GM18511 (cell line): ENCODE measurements around the gene TUBB1.
"Not testable (repeated sequence)": the region's sequence is repeated elsewhere in the genome, so short reads cannot be mapped to it uniquely, and the experiment has no call there.

Experiments used
- ATAC-seq: cut with Tn5 transposase; IDR thresholded peaks from one replicate; pipeline ENCODE4 v1.9.1; 2021; ENCODE audit warnings: mild to moderate bottlenecking, moderate library complexity; ENCODE audit not compliant: unreplicated experiment

Gene TUBB1

DNA sequence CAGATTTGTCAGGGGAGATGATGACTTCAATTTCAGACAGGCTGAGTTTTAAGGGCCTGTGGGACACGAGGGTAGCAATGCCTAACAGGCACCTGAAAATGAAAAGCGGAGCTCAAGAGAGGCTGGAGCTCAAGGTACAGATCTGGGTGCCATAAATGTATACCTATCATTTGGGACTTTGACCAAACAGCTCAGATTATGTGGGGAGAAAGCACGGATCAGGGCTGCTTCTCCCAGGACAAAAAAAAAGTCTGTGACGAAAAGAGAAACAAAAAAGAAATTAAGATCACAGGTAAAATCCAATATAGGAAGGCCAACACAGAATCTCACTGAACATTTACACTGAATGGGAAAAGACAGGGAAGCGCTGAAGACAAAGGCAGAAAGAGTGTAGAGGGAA lies 21.4 kb downstream of the TUBB1 start:
- ATAC-seq = no peak

DNA sequence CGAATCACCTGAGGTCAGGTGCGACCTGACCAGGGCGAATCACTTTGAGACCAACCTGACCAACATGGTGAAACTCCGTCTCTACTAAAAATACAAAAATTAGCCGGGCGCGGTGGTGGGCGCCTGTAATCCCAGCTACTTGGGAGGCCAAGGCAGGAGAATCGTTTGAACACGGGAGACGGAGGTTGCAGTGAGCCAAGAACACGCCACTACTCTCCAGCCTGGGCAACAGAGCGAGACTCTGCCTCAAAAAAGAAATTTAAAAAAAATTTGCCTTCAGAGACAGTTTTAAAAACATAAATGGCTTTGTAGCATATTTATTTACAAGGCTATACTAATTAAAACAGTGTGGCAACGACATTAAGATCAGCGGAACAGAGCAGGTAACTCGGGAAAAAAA lies 22.3 kb downstream of the TUBB1 start:
- ATAC-seq = not testable (repeated sequence)

DNA sequence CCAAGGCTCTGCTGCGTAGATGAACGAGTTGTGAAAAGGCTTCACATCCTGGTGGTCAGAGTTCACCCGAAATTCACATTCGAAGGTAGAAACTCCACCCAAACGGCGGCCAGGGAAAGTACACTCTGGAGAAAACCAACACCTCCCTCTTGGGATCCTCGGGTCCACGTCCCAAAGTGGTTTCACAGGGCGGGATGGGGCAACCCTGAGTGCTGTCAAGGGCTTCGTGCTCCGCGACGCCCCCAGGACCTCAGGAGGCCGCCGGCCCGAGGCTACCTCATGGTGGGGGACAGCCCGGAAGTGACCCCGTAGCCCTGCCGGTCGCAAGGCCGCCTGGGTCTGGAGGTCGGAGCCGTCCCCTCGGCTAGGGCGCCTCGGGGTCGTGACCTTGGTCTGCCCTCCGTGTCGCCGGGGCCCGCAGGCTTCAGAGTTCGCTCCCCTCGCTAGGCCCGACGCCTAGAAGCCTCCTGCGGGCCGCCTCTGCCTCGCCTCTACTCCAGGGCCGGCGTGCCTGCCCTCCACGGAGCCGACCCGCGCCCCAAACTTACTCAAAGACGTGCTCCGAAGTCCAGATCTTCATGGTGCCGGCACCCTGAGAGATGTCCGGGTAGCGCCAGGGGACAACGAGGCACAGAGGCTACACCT lies 23.0 kb downstream of the TUBB1 start, which contains the start of gene PRELID3B:
TSS of gene PRELID3B (minus strand) at position 636 of the 645 bp plus-strand sequence. CDS start at position 580, 56 bp downstream.
- peak; percentile 32 for ATAC-seq

DNA sequence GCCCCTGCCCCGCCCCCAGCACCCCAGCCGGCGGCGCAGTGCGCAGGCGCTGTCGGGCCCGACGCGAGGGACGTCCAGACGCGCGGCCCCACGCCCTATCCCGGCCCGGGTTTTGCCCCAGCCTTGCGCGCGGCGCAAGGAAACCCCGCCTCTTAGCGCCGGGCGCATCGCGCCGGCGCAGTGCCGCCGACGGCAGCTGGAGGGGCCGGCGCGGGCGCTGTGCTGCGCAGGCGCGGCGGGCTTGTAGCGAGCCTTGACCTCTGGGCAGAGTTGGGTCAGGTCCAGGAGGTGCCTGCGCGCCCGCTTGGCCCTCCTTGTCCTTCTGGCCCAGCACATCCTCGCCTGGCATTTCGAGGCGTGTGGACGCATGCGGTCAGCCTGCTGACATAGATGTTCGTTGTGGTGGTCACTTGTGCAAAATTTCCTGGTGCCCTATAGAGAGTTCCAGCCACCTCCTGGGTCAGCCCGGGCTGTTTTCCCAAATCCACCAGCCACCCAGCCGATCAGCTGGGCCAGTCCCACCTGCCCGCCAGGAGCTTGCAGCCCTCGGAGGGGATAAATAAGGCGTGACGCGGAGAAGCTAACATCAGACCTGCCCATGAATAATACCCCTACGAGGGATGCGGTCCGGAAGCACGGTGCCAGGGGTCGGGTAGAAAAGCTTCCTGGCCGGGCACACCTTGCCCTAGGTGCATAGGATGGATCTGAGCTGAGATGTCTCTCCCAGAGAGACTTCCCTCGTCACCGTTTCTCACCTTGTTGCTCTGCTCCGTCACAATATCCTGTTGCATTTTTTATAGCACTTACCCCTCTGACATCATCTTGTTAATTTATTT lies 23.8 kb downstream of the TUBB1 start:
- ATAC-seq = peak; percentile 94

DNA sequence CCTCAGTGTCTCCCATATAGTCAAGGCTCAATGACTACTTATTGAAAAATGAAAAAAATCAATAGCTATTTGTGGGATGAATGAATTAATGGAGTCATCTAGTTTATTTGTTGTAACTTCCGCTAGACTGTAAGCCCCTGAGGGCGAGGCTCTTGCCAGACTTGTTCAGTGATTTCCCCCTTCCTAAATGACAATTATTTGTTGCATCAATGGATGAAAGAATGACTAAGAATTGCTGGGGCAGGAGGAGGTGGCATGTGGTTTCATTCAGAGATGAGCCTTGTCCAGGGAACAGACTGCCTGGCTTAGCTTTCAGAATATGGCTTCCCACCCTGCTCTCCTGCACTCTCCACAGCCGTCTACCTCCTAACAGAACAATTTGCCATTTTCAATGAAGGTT lies 24.5 kb downstream of the TUBB1 start:
- ATAC-seq = no peak

DNA sequence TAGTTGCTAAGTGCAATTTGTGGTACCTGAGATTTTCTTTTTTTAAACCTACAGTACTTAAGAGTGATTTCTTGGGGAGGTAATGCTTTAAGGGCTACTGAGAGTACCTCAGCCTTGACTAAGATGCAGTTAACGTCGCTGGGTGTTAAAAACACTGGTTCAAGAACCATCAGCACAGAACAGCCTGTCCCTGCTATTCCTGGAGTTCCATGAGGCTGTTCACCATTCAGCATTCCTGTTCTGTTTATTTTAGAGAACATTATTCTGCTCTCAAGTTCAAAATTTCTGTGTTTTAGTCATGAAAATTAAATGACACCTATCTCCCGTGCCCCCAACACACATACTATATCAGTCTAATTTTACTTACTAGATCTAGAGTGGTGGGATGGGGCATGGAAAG lies 25.1 kb downstream of the TUBB1 start:
- no peak for ATAC-seq

DNA sequence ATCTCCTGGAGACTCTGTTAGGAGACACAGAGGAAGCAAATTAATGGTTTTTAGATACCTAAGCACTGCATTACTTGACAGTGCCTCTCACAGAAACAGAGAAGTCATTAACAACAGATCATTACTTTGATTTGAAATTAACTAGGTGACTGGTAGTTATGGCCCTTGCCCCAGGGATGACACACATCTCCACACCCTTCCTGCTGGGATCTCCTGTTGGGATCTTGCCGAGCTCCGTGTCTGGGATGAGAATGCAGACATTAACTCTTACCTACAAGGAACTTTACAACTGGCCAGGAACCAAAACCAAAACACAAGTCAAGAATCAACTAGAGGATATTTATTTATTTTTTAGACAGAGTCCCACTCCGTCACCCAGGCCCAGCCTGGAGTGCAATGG lies 25.6 kb downstream of the TUBB1 start:
- ATAC-seq = no peak

DNA sequence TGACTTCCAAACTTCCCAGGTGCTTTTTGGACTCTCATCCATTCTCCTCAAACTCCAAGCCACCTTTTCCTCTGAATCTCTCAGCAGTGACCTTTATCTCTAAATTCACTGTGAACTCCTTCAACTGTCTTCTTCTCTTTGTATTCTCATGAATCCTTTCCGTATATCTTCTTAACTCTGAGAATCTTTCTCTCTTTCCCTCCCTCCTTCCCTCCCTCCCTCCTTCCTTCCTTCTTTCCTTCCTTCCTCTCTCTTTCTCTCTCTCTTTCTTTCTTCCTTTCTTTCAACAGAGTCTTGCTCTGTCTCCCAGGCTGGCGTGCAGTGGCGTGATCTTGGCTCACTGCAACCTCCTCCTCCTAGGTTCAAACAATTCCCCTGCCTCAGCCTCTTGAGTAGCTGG lies 27.6 kb downstream of the TUBB1 start:
- ATAC-seq = no peak

DNA sequence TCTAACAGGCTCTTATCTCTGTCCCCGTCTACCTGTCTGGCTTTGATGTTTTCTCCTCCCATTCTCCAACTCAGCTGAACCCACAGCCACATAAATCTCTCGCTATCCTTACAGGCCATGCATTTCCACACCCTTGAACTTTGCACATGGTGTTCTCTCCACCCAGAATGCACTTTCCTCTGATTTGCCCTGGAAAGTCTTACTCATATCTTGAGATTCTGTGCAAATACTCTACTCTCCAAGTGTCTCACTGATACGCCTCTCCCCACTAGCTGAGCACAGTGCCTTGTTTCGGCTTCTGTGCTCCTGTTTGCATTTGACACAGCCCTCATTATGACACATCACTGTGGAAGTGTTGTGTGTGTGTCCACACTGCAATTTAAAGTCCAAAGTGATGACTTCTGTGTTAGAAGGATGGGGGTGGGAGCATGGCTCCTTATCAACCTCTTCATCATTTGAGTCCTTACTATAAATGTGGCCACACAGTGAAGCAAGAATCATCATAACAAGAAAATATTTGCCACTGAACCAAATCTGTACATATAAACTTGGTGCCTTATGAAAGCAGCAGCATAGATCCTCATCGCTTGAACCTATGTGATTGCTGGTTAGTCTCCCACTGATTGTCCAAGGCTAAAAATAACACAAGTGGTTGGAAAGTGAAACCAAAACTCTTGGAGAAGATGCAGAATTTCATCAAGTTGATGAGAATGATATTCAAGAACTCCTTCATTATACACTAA lies 28.9 kb downstream of the TUBB1 start:
- no peak for ATAC-seq

DNA sequence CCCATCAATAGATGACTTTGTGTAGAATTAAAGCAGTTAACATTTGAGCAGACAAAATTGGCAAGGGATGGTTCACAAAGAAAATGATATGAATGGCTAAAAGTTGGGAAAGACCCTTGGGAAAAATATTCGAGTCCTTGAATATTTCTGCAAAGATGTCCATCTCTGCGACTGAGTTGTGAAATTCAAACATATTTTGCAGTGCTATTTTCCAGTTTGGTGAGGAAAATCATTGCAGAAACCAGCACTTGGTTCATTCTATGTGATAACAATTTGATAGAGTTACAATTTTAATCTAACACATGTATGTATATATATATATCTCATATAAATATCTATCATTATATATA lies 29.4 kb downstream of the TUBB1 start:
- ATAC-seq = no peak

DNA sequence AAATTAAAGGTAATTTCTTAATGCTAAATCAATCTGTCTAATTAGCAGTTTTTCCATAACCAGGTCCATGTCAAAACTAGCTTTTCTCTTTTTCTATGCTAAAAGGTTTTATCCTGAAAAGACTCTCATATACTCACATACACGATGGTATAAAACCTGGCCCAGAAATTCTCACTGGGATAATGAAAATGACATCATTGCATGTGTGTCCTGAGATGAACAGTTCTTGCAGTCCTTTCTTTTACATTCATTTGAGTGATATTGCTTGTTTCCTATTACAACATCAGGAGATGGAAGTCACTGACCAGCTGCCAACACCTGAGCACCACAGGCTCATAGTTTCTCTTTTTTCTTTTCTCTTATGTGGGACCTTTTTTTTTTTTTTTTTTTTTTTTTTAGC lies 31.2 kb downstream of the TUBB1 start:
- ATAC-seq = no peak

DNA sequence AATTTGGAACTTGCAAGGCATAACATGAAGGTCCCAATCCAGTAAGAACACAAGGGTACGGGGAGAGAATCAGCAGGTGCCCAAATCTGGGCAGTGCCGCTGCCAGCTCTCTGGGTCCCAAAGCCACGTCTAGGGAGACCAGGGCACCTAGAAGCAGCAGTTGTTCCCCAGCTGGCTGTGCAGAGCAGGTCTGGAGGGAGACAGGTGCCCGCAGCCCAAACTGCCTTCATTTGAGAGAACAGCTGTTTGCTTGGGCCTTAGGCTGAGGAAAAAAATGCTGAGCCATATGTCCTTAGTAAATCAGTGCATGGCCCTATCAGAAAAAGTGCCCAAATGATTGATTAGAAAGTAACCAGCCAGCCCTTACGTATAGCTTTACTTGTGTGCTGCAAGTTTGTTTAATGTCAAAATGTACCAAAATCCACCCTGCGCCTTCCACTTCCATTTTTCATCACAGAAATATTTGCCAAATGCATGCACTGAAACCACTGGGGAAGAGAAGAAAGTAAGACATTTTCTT lies 32.5 kb downstream of the TUBB1 start:
- no peak for ATAC-seq

DNA sequence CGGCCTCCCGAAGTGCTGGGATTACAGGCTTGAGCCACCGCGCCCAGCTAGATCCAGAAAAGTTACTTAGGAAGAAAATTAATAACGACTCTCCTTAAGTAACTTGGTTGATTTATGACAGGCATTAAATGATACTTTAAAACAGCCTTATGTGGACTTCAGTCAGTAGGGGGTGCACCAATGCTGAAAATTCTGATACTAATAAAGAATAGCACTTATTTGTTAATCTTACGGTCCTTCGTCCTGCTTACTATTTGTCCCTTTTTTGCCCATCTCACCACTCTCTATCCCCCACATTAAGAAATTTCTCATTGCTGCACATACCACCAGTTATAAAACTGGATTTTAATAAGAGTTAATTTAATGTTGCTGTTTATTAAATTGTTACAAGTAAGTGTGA lies 36.1 kb downstream of the TUBB1 start:
- no peak for ATAC-seq

DNA sequence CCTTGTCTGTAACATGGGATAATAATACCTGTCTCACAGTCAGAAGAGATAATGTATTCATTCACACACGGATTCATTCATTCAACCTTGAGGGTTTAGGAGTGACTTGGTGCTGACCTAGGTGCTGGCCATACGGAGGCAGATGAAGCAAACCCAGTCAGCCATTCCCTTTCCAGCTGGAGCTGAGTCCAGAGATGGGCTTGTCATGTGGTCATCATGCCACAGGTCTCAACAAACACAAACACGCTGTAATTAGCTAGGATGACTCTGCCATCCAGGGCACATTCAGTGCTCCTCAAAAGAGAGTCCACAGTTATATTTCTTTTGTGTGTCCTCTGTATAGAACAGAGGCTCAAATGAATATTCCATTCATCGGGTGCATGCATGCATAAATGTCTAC lies 42.9 kb downstream of the TUBB1 start:
- ATAC-seq = no peak

DNA sequence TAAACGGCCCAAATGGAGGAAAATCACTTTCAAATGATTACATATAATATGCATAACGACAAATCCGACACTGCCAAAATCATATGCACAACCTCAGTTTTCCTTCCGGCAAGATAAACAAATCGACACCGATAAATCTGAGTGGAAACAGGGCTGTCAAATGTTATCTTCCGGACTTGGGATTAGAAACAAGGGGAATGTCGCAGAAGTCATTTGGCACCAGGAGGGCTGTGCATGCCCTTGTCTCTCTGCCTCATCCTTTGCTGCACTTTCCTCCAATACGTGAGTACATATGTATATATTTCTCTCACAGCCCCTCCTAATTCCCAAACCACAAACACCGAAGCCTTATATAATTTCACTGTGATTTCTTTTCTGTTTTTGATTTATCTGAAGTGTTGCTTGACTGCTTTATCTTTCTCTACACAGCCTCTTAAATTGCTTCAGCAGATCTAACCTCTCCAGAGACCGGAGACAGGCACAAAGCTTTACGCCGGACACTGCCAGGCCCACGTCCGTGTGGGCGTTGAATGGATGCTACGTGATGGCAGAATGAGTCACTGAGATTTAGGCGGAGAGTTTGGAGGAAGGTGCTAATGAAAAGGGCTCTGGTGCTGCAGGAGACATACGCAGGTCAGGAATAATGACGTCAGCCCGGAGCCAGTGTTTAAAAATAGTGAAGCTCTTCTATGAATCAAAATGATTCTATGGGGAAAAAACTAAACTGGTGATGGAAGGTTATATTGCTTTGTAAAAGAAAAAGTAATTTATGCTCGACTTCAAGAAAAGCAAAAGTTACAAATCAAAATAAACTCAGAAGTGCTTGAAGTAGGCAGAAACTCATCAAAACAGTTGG lies 44.4 kb downstream of the TUBB1 start:
- ATAC-seq = no peak

DNA sequence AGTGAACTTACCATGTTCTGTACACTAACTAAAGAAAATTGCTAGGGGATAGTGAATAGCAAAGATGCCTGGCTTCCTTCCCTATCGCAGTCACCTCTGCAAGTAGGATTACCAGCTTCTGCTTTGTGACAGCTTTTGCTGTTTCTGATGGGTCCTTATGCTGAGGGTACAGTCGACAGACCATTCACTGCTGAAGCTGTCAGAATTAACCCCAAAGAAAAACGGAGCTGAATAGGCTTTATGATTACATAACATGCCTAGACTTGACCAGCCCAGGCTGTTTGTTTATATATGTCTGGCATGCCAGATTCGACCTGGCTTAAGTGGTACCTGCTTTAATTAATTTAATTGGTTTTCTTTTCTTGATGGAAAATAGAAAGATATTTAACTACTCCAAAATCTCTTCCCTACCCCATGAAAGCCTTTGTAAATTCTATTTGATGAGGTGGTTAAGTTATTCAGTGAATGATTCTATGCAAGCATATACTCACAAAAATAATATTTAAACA lies 45.0 kb downstream of the TUBB1 start:
- no peak for ATAC-seq

DNA sequence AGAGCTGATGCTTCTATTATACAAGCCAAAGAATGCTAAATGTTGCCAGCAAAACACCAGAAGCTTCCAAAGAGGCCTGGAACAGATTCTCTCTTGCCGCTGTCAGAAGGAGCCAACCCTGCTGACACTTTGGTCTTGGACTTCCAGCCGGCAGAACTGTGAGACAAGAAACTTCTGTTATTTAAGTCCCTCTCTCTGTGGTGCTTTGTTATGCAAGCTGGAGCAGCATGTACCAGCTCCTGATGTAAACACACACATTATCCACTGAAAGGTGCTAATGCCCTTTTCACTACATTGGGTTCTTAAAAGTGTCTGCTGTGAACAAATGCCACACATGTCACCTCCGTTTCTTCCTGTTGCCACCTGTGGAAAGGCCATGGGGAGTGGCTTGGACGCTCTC lies 49.3 kb downstream of the TUBB1 start:
- ATAC-seq = no peak

DNA sequence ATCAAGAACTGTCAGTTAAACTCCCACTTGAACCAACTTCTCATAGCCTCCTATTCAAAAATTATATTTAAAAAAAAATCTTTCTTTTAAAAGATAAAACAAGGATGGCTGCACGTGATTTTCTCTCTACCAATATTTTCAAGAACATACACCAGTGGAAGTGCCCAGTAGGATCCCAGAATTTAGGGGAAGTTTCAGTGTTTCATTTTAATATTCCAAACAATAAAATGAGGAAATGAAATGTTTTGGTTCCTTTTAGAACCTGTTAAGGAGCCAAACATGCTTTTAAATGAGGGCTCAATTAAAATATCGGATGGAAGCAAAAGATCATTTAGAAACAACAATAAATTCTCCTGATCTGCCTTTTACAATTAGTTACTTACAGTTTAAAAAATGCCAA lies 49.8 kb downstream of the TUBB1 start:
- ATAC-seq = no peak

DNA sequence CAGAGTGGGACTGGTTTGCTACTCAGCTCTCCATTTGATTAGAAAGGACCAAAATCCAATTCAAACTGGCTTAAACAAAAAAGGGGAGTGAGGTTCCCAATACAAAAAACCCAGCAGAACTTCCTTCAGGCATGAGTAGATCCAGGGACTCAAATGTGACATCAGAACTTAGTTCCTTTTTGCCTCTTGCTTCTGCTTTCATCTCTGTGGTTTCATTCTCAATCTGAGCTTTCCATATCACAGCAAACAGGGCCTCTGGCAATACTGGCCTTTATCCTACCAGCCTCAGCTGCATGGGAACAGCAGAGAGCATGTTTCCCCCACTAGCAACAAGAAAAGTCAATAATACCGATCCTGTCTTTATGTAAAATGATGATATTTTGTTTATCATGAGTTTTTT lies 52.0 kb downstream of the TUBB1 start:
- ATAC-seq = no peak

DNA sequence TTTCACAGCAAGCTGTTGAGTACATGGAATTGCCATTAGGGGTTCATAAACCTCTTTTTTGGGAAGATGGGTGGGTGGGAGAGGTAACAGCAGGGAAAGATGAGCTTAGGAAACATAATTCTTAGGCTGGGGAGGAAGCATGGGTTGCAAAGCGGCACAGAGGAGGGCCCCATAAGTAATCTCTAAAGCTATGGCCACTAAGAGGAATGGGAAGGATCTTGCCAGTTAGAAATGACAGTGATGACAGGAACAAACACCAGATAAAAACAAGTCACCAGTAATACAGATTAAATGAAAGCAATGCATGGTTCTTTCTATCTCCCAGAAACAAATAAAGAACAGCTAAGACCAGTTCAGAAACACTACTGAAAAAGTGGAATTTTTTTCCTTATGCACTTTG lies 54.4 kb downstream of the TUBB1 start:
- no peak for ATAC-seq

DNA sequence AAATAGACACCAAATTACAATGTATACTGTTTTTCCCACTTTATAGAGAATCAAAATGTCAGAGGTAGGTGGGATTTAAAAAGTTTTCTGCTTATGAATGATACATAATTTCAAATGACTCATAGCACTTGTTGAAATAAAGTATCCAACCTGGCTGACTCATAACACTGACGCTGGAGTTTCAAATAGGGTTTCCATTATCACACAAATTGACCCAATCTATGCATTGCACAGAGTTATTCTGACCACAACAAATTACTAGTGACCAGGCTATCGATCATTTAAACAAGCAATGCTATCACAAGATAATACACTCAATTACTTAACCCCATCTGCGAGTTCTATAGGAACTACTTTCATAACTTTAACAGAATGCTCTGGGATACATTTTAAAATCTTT lies 55.2 kb downstream of the TUBB1 start:
- ATAC-seq = no peak
